H1 (cell line): ENCODE data around the gene RPL39L. TPM values are rescaled to one million over a fixed set of nuclear protein-coding genes. Genes with fewer than 3 reads are reported as not detected.

Experiments
- ASH2L ChIP-seq: fragments of 200-600, 300-600 bp; sonication (generic); IDR thresholded peaks from one replicate; pipeline ENCODE4 v1.7.1; 2017; ENCODE audit warnings: low read length
- CBX5 ChIP-seq: fragments of 300-800, 300-1000 bp; sonication (generic); IDR thresholded peaks from 2 replicates; pipeline ENCODE4 v1.7.1; 2016; ENCODE audit warnings: antibody characterized with exemption, low read length, low read depth
- CEBPB ChIP-seq: IDR thresholded peaks from 2 replicates; pipeline ENCODE4 v1.6.1; 2012; ENCODE audit warnings: low read depth, low read length
- EGR1 ChIP-seq: IDR thresholded peaks from 2 replicates; pipeline ENCODE4 v1.6.1; 2011; ENCODE audit warnings: low read depth, low read length, borderline replicate concordance
- ZNF274 ChIP-seq: IDR thresholded peaks from 2 replicates; pipeline ENCODE4 v1.7.0; 2012; ENCODE audit warnings: low read length, borderline replicate concordance; ENCODE audit errors: extremely low read depth
- polyA plus RNA-seq, 7 experiments: library from polyadenylated mRNA; depleted of rRNA in 3 of 7; stranded (reverse) in 5 of 7; unstranded in 2 of 7; fragments of >200 nt in 5 of 7; fragments of 200-250 nt in 2 of 7; gene quantifications; 1 replicate in 5 of 7; 2 replicates in 1 of 7; 4 replicates in 1 of 7; pipeline versions ENCODE4 v1.2.1 to v1.2.3, GENCODE V29; 2011 to 2013; ENCODE audit warnings: missing spikeins in 2 of 7, mixed read lengths in 2 of 7
- total RNA-seq: library from RNA; stranded (reverse); fragmentation: NEBNext Ultra II Directional; extraction: Animal tissue kit (Norgen Biotek cat#: 25700); gene quantifications from 2 replicates; pipeline ENCODE4 v1.2.1, GENCODE V29; 2021
- TF ChIP-seq, protein P1 (sequence below): fragments of 300-600 bp; sonication (generic); IDR thresholded peaks from 2 replicates; pipeline ENCODE4 v1.7.1; 2012; ENCODE audit warnings: low read length, moderate library complexity, mild to moderate bottlenecking, inconsistent platforms; ENCODE audit not compliant: insufficient replicate concordance
- TF ChIP-seq, protein P2 (sequence below): IDR thresholded peaks from 2 replicates; pipeline ENCODE4 v1.6.1; 2012; ENCODE audit warnings: inconsistent platforms
- TF ChIP-seq, protein P3 (sequence below): IDR thresholded peaks from 2 replicates; pipeline ENCODE4 v1.6.1; 2011; ENCODE audit warnings: low read depth, mild to moderate bottlenecking, low read length; ENCODE audit not compliant: insufficient read depth

The RPL39L gene
- total and polyA plus RNA-seq, 2 of the 8 experiments (the other 6 are each of a cell fraction or from before 2014, with no cell fraction given), result 51.8 to 67.7 TPM

DNA sequence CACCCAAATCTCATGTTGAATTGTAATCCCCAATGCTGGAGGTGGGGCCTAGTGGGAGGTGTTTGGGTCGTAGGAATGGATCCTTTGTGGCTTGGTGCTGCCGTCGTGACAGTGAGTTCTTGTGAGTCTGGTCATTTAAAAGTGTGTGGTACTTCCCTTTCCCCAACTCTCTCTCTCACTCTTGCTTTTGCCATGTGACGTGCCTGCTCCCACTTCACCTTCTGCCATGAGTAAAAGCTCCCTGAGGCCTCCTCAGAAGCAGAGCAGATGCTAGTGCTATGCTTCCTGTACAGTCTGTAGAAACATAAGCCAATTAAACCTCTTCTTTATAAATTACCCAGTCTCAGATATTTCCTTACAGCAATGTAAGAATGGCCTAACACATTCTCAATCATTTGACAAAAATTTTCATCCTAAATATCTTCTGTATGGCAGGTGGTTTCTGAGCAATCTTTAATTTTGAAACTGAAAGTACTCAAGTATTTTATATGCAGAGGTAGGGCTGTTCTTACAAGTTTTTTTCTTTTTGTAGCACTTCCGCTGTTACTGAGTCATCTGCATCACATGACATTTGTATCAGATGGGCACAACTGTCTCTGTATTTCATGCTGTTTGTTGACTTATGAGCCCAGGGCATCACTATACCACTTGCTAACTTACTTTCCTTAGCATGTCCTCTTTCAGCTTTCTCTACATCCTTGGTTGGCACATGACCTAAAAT, 8.8 kb downstream of the RPL39L start (continued):
- TF ChIP-seq, protein P1, sequence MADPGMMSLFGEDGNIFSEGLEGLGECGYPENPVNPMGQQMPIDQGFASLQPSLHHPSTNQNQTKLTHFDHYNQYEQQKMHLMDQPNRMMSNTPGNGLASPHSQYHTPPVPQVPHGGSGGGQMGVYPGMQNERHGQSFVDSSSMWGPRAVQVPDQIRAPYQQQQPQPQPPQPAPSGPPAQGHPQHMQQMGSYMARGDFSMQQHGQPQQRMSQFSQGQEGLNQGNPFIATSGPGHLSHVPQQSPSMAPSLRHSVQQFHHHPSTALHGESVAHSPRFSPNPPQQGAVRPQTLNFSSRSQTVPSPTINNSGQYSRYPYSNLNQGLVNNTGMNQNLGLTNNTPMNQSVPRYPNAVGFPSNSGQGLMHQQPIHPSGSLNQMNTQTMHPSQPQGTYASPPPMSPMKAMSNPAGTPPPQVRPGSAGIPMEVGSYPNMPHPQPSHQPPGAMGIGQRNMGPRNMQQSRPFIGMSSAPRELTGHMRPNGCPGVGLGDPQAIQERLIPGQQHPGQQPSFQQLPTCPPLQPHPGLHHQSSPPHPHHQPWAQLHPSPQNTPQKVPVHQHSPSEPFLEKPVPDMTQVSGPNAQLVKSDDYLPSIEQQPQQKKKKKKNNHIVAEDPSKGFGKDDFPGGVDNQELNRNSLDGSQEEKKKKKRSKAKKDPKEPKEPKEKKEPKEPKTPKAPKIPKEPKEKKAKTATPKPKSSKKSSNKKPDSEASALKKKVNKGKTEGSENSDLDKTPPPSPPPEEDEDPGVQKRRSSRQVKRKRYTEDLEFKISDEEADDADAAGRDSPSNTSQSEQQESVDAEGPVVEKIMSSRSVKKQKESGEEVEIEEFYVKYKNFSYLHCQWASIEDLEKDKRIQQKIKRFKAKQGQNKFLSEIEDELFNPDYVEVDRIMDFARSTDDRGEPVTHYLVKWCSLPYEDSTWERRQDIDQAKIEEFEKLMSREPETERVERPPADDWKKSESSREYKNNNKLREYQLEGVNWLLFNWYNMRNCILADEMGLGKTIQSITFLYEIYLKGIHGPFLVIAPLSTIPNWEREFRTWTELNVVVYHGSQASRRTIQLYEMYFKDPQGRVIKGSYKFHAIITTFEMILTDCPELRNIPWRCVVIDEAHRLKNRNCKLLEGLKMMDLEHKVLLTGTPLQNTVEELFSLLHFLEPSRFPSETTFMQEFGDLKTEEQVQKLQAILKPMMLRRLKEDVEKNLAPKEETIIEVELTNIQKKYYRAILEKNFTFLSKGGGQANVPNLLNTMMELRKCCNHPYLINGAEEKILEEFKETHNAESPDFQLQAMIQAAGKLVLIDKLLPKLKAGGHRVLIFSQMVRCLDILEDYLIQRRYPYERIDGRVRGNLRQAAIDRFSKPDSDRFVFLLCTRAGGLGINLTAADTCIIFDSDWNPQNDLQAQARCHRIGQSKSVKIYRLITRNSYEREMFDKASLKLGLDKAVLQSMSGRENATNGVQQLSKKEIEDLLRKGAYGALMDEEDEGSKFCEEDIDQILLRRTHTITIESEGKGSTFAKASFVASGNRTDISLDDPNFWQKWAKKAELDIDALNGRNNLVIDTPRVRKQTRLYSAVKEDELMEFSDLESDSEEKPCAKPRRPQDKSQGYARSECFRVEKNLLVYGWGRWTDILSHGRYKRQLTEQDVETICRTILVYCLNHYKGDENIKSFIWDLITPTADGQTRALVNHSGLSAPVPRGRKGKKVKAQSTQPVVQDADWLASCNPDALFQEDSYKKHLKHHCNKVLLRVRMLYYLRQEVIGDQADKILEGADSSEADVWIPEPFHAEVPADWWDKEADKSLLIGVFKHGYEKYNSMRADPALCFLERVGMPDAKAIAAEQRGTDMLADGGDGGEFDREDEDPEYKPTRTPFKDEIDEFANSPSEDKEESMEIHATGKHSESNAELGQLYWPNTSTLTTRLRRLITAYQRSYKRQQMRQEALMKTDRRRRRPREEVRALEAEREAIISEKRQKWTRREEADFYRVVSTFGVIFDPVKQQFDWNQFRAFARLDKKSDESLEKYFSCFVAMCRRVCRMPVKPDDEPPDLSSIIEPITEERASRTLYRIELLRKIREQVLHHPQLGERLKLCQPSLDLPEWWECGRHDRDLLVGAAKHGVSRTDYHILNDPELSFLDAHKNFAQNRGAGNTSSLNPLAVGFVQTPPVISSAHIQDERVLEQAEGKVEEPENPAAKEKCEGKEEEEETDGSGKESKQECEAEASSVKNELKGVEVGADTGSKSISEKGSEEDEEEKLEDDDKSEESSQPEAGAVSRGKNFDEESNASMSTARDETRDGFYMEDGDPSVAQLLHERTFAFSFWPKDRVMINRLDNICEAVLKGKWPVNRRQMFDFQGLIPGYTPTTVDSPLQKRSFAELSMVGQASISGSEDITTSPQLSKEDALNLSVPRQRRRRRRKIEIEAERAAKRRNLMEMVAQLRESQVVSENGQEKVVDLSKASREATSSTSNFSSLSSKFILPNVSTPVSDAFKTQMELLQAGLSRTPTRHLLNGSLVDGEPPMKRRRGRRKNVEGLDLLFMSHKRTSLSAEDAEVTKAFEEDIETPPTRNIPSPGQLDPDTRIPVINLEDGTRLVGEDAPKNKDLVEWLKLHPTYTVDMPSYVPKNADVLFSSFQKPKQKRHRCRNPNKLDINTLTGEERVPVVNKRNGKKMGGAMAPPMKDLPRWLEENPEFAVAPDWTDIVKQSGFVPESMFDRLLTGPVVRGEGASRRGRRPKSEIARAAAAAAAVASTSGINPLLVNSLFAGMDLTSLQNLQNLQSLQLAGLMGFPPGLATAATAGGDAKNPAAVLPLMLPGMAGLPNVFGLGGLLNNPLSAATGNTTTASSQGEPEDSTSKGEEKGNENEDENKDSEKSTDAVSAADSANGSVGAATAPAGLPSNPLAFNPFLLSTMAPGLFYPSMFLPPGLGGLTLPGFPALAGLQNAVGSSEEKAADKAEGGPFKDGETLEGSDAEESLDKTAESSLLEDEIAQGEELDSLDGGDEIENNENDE, result no peak
- TF ChIP-seq, protein P2, sequence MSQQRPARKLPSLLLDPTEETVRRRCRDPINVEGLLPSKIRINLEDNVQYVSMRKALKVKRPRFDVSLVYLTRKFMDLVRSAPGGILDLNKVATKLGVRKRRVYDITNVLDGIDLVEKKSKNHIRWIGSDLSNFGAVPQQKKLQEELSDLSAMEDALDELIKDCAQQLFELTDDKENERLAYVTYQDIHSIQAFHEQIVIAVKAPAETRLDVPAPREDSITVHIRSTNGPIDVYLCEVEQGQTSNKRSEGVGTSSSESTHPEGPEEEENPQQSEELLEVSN, result no peak
- TF ChIP-seq, protein P3, sequence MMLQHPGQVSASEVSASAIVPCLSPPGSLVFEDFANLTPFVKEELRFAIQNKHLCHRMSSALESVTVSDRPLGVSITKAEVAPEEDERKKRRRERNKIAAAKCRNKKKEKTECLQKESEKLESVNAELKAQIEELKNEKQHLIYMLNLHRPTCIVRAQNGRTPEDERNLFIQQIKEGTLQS, result no peak
- TF ChIP-seq CEBPB (no peak), CBX5 (no peak), ZNF274 (no peak), EGR1 (no peak), ASH2L (no peak)
